HepG2 (cell line): ENCODE data around the gene RNU6-1. TPM values are rescaled to one million over a fixed set of nuclear protein-coding genes. Genes with fewer than 3 reads are reported as not detected.

Source experiments
- CENPX ChIP-seq: sonication (generic); formaldehyde crosslinking; IDR thresholded peaks from 2 replicates; pipeline ENCODE4 v1.9.0; 2021; ENCODE audit warnings: mild to moderate bottlenecking, missing genetic modification reagents, moderate library complexity
- CHCHD3 ChIP-seq: sonication (generic); formaldehyde crosslinking; IDR thresholded peaks from 2 replicates; pipeline ENCODE4 v1.8.0; 2022; ENCODE audit warnings: mild to moderate bottlenecking, missing genetic modification reagents, moderate library complexity
- MIER2 ChIP-seq: IDR thresholded peaks from 2 replicates; pipeline ENCODE4 v1.6.1; 2016; ENCODE audit warnings: missing biosample characterization, missing genetic modification reagents
- RBM22 ChIP-seq: fragments of 200-400 bp; formaldehyde crosslinking; optimal IDR thresholded peaks from 2 replicates; pipeline ENCODE3; 2017; ENCODE audit warnings: mild to moderate bottlenecking, low read length, moderate library complexity
- SMC3 ChIP-seq: IDR thresholded peaks from 2 replicates; pipeline ENCODE4 v1.6.1; 2011; ENCODE audit warnings: low read length, improper control_type of control experiment
- polyA plus RNA-seq, 8 experiments: library from polyadenylated mRNA; depleted of rRNA in 3 of 8; stranded (reverse) in 7 of 8; unstranded in 1 of 8; fragments of >200 nt; fragmentation: Illumina TruSeq in 4 of 8; extraction: Trizol in 4 of 8; gene quantifications; 2 replicates each; pipeline versions ENCODE4 v1.2.1 to v1.2.3, GENCODE V29; 2011 to 2016; ENCODE audit warnings: low read depth in 4 of 8, missing spikeins in 1 of 8, mixed read lengths in 1 of 8; ENCODE audit not compliant: insufficient read depth in 1 of 8
- total RNA-seq, 5 experiments: library from RNA; depleted of rRNA; stranded (reverse); fragments of >200 nt; fragmentation: Illumina TruSeq; extraction: Trizol; gene quantifications; 2 replicates each; pipeline ENCODE4 v1.2.3, GENCODE V29; 2016; ENCODE audit warnings: low read depth in 1 of 5
- TF ChIP-seq, protein P1 (sequence below): sonication (generic); formaldehyde crosslinking; IDR thresholded peaks from one replicate; pipeline ENCODE4 v1.5.1; 2020; ENCODE audit warnings: mild to moderate bottlenecking, missing genetic modification reagents; ENCODE audit errors: not compliant biosample characterization
- TF ChIP-seq, protein P2 (sequence below): sonication (generic); formaldehyde crosslinking; conservative IDR thresholded peaks from 2 replicates; pipeline ENCODE4 v1.8.0; 2022; ENCODE audit warnings: missing genetic modification reagents
- TF ChIP-seq, protein P3 (sequence below): sonication (generic); formaldehyde crosslinking; IDR thresholded peaks from 2 replicates; pipeline ENCODE4 v1.4.0; 2020; ENCODE audit warnings: missing genetic modification reagents
- TF ChIP-seq, protein P4 (sequence below): sonication (generic); formaldehyde crosslinking; IDR thresholded peaks from 2 replicates; pipeline ENCODE4 v1.4.0; 2020; ENCODE audit warnings: missing genetic modification reagents; ENCODE audit errors: not compliant biosample characterization

Gene RNU6-1
- total and polyA plus RNA-seq, 2 of the 13 experiments (the other 11 are each of a cell fraction or from before 2014, with no cell fraction given), result under 0.01 TPM; not detected in 1

DNA sequence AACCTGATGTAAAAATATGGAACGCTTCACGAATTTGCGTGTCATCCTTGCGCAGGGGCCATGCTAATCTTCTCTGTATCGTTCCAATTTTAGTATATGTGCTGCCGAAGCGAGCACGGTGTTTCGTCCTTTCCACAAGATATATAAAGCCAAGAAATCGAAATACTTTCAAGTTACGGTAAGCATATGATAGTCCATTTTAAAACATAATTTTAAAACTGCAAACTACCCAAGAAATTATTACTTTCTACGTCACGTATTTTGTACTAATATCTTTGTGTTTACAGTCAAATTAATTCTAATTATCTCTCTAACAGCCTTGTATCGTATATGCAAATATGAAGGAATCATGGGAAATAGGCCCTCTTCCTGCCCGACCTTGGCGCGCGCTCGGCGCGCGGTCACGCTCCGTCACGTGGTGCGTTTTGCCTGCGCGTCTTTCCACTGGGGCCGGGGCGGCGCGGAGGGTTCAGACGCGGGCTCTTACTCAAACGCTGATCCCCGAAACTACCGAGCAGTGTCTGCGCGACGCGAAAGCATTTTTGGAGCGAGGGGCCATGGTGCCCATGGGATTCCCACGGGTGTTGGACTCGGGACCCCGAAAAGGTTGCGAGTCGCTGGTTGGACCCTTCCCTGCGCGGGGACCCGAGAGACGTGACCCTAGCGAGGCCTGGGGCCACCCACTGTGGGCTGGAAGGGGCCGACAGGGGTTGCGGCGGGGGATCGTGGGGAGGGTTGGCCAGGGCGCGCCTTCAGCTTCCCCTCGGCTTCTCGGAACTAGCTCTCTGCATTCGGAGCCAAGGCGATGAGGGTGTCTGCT, at the start of gene RNU6-1 (continued):
- TF ChIP-seq CENPX (CRISPR knock-in tag) (no peak), RBM22 (no peak), SMC3 (no peak), MIER2 (CRISPR knock-in tag) (no peak), CHCHD3 (CRISPR knock-in tag) (no peak)
- TF ChIP-seq, protein P1, sequence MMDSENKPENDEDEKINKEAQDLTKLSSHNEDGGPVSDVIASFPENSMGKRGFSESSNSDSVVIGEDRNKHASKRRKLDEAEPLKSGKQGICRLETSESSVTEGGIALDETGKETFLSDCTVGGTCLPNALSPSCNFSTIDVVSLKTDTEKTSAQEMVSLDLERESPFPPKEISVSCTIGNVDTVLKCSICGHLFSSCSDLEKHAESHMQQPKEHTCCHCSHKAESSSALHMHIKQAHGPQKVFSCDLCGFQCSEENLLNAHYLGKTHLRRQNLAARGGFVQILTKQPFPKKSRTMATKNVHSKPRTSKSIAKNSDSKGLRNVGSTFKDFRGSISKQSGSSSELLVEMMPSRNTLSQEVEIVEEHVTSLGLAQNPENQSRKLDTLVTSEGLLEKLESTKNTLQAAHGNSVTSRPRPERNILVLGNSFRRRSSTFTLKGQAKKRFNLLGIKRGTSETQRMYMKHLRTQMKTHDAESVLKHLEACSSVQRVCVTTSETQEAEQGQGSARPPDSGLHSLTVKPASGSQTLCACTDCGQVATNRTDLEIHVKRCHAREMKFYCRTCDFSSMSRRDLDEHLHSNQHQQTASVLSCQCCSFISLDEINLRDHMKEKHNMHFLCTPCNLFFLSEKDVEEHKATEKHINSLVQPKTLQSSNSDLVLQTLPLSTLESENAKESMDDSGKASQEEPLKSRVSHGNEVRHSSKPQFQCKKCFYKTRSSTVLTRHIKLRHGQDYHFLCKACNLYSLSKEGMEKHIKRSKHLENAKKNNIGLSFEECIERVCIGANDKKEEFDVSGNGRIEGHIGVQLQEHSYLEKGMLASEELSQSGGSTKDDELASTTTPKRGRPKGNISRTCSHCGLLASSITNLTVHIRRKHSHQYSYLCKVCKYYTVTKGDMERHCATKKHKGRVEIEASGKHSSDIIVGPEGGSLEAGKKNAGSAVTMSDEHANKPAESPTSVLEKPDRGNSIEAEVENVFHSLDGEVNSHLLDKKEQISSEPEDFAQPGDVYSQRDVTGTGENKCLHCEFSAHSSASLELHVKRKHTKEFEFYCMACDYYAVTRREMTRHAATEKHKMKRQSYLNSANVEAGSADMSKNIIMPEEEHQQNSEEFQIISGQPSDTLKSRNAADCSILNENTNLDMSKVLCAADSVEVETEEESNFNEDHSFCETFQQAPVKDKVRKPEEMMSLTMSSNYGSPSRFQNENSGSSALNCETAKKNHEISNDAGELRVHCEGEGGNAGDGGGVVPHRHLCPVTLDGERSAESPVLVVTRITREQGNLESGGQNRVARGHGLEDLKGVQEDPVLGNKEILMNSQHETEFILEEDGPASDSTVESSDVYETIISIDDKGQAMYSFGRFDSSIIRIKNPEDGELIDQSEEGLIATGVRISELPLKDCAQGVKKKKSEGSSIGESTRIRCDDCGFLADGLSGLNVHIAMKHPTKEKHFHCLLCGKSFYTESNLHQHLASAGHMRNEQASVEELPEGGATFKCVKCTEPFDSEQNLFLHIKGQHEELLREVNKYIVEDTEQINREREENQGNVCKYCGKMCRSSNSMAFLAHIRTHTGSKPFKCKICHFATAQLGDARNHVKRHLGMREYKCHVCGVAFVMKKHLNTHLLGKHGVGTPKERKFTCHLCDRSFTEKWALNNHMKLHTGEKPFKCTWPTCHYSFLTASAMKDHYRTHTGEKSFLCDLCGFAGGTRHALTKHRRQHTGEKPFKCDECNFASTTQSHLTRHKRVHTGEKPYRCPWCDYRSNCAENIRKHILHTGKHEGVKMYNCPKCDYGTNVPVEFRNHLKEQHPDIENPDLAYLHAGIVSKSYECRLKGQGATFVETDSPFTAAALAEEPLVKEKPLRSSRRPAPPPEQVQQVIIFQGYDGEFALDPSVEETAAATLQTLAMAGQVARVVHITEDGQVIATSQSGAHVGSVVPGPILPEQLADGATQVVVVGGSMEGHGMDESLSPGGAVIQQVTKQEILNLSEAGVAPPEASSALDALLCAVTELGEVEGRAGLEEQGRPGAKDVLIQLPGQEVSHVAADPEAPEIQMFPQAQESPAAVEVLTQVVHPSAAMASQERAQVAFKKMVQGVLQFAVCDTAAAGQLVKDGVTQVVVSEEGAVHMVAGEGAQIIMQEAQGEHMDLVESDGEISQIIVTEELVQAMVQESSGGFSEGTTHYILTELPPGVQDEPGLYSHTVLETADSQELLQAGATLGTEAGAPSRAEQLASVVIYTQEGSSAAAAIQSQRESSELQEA (CRISPR knock-in tag), result peak; percentile 53
- TF ChIP-seq, protein P2, sequence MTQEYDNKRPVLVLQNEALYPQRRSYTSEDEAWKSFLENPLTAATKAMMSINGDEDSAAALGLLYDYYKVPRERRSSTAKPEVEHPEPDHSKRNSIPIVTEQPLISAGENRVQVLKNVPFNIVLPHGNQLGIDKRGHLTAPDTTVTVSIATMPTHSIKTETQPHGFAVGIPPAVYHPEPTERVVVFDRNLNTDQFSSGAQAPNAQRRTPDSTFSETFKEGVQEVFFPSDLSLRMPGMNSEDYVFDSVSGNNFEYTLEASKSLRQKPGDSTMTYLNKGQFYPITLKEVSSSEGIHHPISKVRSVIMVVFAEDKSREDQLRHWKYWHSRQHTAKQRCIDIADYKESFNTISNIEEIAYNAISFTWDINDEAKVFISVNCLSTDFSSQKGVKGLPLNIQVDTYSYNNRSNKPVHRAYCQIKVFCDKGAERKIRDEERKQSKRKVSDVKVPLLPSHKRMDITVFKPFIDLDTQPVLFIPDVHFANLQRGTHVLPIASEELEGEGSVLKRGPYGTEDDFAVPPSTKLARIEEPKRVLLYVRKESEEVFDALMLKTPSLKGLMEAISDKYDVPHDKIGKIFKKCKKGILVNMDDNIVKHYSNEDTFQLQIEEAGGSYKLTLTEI (CRISPR knock-in tag), result no peak
- TF ChIP-seq, protein P3, sequence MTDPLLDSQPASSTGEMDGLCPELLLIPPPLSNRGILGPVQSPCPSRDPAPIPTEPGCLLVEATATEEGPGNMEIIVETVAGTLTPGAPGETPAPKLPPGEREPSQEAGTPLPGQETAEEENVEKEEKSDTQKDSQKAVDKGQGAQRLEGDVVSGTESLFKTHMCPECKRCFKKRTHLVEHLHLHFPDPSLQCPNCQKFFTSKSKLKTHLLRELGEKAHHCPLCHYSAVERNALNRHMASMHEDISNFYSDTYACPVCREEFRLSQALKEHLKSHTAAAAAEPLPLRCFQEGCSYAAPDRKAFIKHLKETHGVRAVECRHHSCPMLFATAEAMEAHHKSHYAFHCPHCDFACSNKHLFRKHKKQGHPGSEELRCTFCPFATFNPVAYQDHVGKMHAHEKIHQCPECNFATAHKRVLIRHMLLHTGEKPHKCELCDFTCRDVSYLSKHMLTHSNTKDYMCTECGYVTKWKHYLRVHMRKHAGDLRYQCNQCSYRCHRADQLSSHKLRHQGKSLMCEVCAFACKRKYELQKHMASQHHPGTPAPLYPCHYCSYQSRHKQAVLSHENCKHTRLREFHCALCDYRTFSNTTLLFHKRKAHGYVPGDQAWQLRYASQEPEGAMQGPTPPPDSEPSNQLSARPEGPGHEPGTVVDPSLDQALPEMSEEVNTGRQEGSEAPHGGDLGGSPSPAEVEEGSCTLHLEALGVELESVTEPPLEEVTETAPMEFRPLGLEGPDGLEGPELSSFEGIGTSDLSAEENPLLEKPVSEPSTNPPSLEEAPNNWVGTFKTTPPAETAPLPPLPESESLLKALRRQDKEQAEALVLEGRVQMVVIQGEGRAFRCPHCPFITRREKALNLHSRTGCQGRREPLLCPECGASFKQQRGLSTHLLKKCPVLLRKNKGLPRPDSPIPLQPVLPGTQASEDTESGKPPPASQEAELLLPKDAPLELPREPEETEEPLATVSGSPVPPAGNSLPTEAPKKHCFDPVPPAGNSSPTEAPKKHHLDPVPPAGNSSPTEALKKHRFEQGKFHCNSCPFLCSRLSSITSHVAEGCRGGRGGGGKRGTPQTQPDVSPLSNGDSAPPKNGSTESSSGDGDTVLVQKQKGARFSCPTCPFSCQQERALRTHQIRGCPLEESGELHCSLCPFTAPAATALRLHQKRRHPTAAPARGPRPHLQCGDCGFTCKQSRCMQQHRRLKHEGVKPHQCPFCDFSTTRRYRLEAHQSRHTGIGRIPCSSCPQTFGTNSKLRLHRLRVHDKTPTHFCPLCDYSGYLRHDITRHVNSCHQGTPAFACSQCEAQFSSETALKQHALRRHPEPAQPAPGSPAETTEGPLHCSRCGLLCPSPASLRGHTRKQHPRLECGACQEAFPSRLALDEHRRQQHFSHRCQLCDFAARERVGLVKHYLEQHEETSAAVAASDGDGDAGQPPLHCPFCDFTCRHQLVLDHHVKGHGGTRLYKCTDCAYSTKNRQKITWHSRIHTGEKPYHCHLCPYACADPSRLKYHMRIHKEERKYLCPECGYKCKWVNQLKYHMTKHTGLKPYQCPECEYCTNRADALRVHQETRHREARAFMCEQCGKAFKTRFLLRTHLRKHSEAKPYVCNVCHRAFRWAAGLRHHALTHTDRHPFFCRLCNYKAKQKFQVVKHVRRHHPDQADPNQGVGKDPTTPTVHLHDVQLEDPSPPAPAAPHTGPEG, result no peak
- TF ChIP-seq, protein P4, sequence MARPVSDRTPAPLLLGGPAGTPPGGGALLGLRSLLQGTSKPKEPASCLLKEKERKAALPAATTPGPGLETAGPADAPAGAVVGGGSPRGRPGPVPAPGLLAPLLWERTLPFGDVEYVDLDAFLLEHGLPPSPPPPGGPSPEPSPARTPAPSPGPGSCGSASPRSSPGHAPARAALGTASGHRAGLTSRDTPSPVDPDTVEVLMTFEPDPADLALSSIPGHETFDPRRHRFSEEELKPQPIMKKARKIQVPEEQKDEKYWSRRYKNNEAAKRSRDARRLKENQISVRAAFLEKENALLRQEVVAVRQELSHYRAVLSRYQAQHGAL (CRISPR knock-in tag), result no peak
